GM18870 (cell line): ENCODE measurements around the gene PTPRD.

Source experiments
- ATAC-seq: cut with Tn5 transposase; IDR thresholded peaks from one replicate; pipeline ENCODE4 v1.9.1; 2021; ENCODE audit warnings: moderate library complexity; ENCODE audit not compliant: unreplicated experiment

The PTPRD gene

DNA sequence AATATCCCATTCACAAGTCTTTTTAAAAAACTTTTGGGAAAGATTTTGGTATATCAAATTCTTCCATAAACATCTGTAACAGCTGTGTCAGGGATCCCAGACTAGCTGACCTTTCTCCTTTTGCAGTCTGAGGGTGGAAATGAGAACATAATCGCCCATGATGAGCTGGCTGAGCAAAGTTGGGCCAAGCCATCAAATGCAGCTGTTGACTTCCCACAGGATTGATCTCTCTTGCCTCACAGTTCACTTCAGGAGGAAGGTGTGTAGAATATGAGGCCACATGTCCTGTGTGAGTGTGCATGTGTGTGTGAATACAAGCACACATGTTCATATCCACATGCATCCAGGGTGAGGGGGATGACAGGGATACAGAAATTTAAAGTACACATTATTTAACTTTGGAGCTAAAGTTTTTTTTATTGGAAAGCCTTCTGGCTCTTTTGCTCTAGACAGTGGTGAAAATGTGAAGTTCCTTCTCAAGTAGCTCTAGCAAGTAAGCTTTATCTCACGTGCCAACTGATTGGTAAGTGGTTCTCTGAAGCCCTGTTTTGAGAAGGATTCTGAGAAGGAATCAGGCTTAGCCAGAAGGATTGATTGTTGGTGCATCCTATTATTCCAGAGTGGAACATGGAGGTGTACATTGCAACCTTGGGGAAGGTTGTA is 2344.5 kb downstream of the PTPRD start:
- no peak for ATAC-seq

DNA sequence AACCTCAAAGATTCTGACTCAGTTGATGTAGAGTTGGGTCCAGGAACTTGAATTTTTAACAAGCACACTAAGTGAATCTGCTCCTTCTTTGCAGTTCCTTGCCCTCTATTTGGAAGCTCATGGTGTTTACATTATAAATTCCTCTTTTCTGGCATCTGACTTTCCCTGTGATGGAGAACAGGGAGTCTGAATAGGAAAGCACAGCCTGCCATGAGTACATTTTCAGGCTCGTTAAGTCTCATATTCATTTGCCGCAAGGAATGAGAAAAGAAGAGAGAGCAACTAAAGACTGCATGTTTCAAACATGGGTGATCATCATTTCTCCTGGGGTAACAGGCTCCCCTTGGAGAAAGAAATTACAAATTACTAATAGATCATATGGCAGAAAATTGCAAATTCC is 2345.2 kb downstream of the PTPRD start:
- no peak for ATAC-seq

DNA sequence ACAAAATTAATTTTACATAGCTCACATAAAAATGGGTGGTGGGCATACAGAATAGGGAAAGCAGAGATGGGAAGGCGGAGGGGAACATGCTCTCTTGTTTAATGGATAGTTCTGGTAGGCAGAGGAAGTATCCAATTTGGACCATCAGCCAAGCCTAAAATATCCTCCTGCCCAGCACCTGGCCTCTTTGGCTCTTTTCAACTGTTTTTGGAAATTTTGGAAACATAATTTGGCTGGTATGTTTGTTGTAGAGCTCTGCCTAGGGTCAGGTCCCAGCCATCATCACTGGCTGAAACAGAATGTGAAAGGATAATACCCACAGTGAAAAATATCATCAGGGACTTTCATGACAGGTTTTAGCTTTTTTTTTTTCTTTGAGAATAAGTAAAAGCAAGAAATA is 2345.9 kb downstream of the PTPRD start:
- no peak for ATAC-seq

DNA sequence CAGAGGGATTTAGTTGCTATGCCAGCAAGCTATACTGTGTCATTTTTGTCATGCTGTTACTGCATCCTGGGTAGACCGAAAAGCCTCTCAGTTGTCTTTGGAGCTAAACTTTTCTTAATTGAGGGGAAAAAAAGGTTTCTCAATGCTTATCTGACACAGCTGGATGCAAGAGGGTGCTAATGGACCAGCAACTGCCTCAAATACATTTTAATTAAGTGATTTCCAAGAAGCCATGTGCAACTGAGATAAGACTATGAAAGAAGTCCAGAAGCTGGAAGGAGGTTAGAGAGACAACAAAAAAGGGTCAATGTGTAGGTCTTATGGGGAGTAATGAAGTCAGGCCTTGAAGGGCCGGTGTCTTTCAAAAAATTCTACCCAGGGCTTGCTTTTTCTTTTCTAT is 2347.5 kb downstream of the PTPRD start:
- ATAC-seq, result no peak
